Glutamatergic neuron (in vitro differentiated cells): Measurements from ENCODE around the gene GGA1. TPM values are rescaled to one million over a fixed set of nuclear protein-coding genes. Genes with fewer than 3 reads are reported as not detected.

Source experiments
- DNase-seq: peaks from one replicate; pipeline ENCODE4 v3.0.0; 2022
- H3K27ac Mint-ChIP-seq: one replicate; pipeline ENCODE4 v1.8.0; 2020; ENCODE audit warnings: mild to moderate bottlenecking, mixed read lengths, inconsistent platforms; ENCODE audit not compliant: unreplicated experiment
- H3K27me3 Mint-ChIP-seq: one replicate; pipeline ENCODE4 v1.8.0; 2020; ENCODE audit warnings: mild to moderate bottlenecking, moderate library complexity, mixed read lengths, inconsistent platforms; ENCODE audit not compliant: unreplicated experiment
- H3K36me3 Mint-ChIP-seq: one replicate; pipeline ENCODE4 v1.8.0; 2020; ENCODE audit warnings: mild to moderate bottlenecking, mixed read lengths, inconsistent platforms; ENCODE audit not compliant: unreplicated experiment
- H3K4me1 Mint-ChIP-seq: one replicate; pipeline ENCODE4 v1.8.0; 2020; ENCODE audit warnings: mild to moderate bottlenecking, low read depth, mixed read lengths, inconsistent platforms; ENCODE audit not compliant: unreplicated experiment
- H3K4me3 Mint-ChIP-seq: one replicate; pipeline ENCODE4 v1.8.0; 2020; ENCODE audit warnings: mild to moderate bottlenecking, mixed read lengths, inconsistent platforms; ENCODE audit not compliant: unreplicated experiment
- H3K9me3 Mint-ChIP-seq: one replicate; pipeline ENCODE4 v1.8.0; 2020; ENCODE audit warnings: mild to moderate bottlenecking, moderate library complexity, mixed read lengths, inconsistent platforms; ENCODE audit not compliant: unreplicated experiment
- CTCF ChIP-seq: fragments of 200-600 bp; sonication (generic); IDR thresholded peaks from one replicate; pipeline ENCODE4 v1.5.0; 2021; ENCODE audit not compliant: partially characterized antibody, unreplicated experiment
- total RNA-seq: library from RNA; stranded (reverse); fragmentation: NEBNext Ultra II Directional; extraction: Animal tissue kit (Norgen Biotek cat#: 25700); gene quantifications from one replicate; pipeline ENCODE4 v1.2.1, GENCODE V29; 2021; ENCODE audit not compliant: unreplicated experiment

Gene GGA1
- total RNA-seq, 1 donor from 2014 or later: 104 TPM

- Mint-ChIP-seq H3K9me3 (no peaks in the 10 kb centered on the region), H3K4me3 (no peak overlapping the region), H3K36me3 (no peaks in the 10 kb centered on the region), H3K27me3 (peaks cover 5% of the 10 kb centered on the region), H3K4me1 (no peaks in the 10 kb centered on the region), H3K27ac (no peak overlapping the region)
- no peak for TF ChIP-seq CTCF
- DNase-seq: no peak
Measured at GRCh38 chr22:37571992-37572373, 36.7 kb upstream of the GGA1 start.

GRCh38 chr22:37575490-37576003, 33.1 kb upstream of the GGA1 start:
- H3K27me3 Mint-ChIP-seq: peaks cover 2% of the 10 kb centered on the region
- no peak for DNase-seq
- no peak overlapping the region for H3K27ac Mint-ChIP-seq
- peaks cover 2% of the 10 kb centered on the region for H3K9me3 Mint-ChIP-seq
- H3K36me3 Mint-ChIP-seq: no peaks in the 10 kb centered on the region
- TF ChIP-seq CTCF: no peak
- H3K4me3 Mint-ChIP-seq: no peak overlapping the region
- no peaks in the 10 kb centered on the region for H3K4me1 Mint-ChIP-seq

DNA sequence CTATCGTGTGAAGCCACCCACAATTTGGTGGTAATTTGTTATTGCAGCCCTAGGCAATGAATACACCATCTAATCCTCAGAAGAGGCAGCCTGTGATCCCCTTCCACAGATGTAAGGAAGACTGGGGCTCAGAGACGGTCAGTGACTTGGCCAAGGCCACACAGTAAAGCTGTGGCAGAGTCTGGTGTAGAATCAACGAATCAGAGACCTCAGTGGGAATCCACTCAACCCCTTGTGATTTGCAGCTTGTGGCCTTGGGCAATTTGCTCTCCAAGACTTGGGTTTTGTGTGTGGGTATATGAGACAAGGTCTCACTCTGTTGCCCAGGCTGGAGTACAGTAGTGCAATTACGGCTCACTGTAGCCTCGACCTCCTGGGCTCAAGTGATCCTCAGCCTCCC, 30.6 kb upstream of the GGA1 start:
- Mint-ChIP-seq H3K4me3 (no peak overlapping the region), H3K27ac (no peak overlapping the region), H3K36me3 (no peaks in the 10 kb centered on the region), H3K4me1 (no peaks in the 10 kb centered on the region), H3K27me3 (peaks cover 2% of the 10 kb centered on the region), H3K9me3 (peaks cover 3% of the 10 kb centered on the region)
- TF ChIP-seq CTCF: no peak
- DNase-seq: no peak

- no peak for DNase-seq
- peaks cover 3% of the 10 kb centered on the region for H3K27me3 Mint-ChIP-seq
- no peak for TF ChIP-seq CTCF
Measured at GRCh38 chr22:37581504-37581903, 27.1 kb upstream of the GGA1 start.

GRCh38 chr22:37582526-37582925, 26.1 kb upstream of the GGA1 start:
- Mint-ChIP-seq H3K27ac (no peak overlapping the region), H3K4me3 (no peak overlapping the region), H3K27me3 (peaks cover 3% of the 10 kb centered on the region), H3K9me3 (peaks cover 3% of the 10 kb centered on the region), H3K36me3 (no peaks in the 10 kb centered on the region), H3K4me1 (no peaks in the 10 kb centered on the region)
- no peak for TF ChIP-seq CTCF
- no peak for DNase-seq

More at GRCh38 chr22:37581504-37581903, 27.1 kb upstream of the GGA1 start:
- H3K9me3 Mint-ChIP-seq: peaks cover 3% of the 10 kb centered on the region
- no peak overlapping the region for H3K27ac Mint-ChIP-seq
- no peaks in the 10 kb centered on the region for H3K36me3 Mint-ChIP-seq
- H3K4me3 Mint-ChIP-seq: no peak overlapping the region
- no peaks in the 10 kb centered on the region for H3K4me1 Mint-ChIP-seq
